Activated effector memory CD4-positive, alpha-beta T cell treated with Interleukin-2 at 50 U/mL for 16 hours (primary cell): Measurements from ENCODE around the gene C6orf89.

Source experiments
- DNase-seq: peaks from one replicate; pipeline ENCODE4 v3.0.0-alpha.2; 2020

C6orf89 gene

DNA sequence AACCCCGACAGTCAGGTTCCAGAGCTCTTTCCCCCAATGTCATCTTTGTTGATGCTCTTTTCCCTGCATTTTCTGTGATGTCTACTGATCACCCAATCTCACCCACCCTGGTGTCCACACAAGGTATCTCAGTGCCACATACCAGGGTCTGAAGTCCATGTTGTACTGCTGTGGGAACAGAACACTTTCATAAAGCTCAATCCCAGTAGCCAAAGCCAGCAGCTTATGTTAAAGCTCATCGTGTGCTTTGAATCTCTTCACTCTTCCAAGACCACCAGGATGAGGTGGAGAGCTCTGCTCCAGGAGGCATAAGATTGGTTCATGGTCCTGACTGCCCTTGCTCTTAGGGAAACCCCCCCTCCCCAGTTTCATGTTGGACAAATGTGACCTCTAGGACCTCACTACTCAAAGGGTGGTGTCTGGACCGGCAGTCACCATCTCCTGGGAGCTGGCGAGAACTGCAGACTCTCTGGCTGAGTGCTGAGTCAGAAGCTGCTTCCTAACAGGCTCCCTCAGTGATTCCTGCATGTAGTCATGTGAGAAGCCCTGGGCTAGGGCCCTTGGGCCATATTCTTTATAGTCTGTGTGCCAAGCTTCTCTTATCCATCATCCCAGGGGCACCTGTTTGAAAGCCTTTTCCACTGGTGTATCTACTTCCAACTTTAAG is 33.1 kb upstream of the C6orf89 start:
- DNase-seq, result no peak

DNA sequence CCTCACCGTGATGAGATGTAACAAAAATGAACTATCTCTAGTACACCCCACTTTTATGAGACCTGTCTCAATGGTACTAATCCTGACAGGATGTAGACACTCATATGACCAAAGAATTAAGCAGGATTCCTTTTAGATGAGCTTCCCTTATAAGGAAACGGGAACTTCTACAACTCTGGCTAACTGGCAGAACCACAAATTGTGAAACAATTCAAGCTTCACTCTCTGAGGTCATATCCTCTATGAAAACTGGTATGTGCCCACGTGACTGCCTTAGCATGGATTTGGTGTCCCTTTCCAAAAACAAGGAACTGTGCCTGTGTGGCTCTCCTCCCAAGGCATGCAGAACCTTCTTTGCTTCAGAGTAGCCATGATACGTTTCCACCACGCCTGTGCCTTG is 32.4 kb upstream of the C6orf89 start:
- DNase-seq, result no peak

DNA sequence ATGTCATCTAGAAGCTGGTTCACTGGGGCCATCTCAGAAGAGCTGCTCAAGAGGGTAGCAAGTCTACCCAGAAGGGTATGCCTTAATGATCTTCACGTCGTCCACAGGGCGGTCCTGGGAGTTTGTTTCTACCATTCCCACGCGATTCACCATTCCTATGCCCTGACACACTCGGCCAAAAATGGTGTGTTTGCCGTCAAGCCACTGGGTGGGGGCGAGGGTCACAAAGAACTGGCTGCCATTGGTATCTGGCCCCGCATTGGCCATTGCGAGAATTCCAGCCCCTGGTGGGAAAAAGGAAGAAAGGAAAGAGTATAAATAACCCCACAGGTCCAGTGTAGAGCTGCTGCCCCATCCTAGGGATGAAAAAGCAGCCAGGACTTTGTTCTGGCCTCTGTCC is 30.0 kb upstream of the C6orf89 start:
- DNase-seq, result no peak

DNA sequence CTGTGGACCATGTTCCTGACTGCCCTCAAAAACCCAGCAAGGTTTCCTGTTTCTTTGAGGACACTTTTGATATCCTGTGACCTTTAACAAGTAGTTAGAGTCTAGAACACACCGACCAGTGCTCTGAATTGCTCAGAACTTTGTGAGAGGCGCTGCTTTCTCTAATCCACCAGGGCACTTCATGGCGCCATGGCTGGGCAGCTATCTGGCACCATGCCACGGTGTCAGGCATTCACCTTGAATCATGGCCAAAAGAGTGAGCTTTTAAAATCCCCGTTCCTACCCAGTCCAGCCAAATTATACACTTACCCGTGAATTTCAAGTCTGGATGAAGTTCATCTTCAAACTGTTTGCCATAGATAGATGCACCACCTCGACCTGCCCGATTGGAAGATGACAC is 29.5 kb upstream of the C6orf89 start:
- DNase-seq, result no peak

DNA sequence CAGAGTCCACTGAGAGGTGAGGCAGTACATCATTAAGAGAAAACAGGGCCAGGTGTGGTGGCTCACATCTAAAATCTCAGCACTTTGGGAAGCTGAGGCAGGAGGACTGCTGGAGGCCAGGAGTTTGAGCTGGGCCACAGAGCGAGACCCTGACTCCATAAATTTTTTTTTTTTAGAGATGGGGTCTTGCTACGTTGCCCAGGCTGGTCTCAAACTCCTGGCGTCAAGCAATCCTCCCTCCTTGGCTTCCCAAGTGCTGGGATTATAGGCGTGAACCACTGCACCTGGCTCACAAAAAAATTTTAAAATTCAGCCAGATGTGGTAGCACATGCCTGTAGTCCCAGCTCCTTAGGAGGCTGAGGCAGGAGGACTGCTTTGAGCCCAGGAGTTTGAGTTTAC is 28.4 kb upstream of the C6orf89 start:
- no peak for DNase-seq

DNA sequence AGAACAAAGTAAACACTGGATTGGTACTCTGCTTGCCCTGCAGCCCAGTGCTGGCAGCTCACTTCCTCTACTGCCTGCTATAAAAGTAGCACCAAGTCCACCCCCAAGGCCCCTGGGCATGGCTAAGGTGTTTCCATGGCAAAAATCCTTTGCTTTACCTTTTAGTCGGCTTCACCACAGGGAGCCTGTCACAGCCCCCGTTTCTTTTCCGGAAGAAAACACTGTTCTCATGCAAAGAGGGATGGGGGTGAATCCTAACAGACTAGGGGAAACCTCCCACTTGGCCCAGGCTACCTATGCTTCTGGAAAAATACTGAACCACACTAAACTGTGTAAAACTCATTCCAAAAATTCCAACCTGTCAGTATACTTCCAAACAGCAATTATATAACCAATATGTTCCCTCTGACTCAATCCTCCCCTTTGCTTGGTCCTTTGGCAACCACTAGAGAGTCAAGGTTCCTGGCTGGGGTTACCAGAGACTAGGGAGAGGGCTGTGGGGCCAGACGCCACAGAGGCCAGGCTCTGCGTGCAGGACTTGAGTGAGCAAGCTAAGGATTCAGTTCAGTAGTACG is 27.3 kb upstream of the C6orf89 start:
- no peak for DNase-seq

DNA sequence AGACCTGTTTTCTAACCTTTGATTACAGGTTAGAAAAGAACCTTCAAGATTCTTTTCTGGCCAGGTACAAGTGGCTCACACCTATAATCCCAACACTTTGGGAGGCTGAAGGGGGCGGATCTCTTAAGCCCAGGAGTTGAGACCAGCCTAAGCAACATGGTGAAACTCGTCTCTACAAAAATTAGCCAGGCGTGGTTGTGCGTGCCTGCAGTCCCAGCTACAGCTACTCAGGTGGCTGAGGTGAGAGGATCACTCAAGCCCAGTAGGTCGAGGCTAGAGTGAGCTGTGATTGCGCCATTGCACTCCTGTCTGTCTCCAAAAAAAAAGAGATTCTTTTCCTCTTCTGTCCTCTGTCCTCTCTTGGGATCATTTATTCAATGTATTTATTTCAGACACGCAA is 25.6 kb upstream of the C6orf89 start:
- DNase-seq, result no peak

DNA sequence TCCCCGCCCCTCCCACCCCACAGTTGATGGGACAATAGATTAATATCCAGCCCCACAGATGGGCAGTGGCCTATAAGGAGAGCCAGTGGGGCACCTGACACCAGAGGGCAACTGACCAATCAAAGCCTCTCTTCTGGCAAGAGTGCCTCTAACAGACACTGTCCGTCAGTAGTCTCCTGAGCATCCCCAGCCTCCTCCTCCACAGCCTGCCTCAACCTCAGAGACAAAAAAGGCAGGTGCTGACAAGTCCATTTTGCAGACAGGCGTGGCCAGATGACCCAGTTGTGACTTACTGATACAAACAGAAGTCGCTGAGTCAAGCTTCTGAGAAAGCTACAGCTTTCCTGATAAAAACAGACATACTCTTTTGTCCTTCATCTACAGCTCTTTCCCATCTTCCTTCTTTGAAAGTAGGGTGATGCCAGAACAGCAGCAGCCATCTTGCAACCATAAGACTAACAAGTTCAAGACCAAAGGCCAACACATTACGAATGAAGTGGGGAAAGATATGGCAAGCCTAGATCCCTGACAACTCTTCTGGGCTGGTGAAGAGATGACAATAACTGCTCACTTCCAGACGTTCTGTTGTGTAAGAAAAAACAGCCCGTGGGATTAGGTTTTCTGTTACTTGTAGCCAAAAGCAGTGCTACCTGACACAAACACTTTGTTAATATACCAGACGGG is 23.4 kb upstream of the C6orf89 start:
- no peak for DNase-seq

DNA sequence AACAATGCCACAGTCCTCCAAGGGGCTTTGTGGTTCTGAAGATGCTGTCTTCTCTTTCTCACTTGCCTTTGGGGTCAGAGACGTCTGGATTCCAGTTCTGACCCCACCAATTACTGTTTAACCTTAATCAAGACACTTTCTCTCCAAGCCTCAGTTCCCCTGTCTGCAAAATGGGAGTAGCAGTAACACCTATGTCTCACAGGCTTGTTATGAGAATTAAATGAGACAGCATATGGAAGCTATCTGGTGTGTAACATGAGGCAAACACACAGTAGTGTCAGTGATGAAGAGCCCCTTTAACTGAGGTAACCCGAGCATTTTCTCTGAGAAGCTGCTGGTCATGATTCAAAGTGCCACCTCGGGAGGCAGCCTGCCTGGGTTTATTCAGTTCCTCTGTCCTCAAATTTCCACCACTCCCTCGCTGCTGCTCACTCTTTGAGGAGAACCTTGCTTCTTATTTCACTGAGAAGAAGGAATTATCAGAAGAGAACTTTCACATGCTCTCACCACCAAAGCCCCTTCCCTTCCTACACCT is 22.8 kb upstream of the C6orf89 start:
- no peak for DNase-seq

DNA sequence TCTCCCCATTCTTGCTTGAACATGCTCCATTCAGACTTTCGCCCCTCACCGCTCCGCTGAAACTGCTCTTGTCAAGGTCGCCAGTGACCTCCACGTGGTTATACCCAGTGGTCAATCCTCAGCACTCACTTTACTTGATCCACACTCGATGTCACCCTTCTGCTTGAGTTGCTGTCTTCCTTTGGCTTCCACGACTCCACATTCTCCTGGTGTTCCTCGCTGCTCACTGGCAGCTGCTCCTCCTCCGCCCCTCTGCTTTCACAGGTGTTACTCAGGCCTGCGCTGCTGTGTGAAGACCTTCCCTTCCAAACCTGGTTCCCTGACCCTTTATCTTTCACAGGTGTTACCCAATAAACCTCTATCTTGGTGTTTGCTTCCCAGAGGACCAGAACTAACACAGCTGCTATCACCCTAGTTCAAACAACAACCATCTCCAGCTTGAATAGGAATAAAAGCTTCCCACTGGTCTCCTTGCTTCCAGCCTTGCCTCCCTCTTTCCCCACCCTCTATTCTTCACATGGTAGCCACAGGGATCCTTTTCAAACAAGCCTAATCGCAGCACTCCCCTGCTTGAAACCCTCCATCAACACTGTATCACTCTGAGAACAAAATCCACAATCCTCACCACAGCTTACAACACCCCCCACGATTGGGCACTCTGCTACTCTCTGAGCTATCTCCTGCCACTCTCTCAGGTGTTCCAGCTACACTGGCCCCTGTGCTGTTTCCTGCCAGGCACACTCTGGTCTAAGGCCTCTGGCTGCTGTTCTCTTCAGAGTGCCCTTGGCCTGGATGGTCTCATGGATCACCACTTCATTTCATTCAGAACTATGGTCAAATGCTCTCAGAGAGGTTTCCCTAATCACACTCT is 21.8 kb upstream of the C6orf89 start:
- DNase-seq, result no peak

DNA sequence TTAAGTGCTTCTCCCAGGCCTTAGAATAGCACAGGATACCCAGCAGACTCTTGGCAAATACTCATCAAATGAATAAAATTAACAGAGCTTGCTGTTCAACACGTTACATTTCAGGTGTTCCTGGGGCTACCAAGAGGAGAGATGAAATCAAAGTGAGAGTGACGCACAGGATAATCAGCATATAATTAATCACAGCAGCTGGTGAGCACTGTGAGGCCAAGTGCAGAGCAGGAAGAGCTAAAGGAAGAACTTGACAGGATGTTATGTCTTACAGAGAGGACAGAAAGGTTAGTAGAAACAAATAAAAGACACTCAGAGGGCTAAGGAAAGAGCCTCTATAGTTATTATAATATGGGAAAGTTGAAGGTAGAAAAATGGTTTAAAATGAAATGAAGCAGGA is 19.9 kb upstream of the C6orf89 start:
- DNase-seq, result no peak

DNA sequence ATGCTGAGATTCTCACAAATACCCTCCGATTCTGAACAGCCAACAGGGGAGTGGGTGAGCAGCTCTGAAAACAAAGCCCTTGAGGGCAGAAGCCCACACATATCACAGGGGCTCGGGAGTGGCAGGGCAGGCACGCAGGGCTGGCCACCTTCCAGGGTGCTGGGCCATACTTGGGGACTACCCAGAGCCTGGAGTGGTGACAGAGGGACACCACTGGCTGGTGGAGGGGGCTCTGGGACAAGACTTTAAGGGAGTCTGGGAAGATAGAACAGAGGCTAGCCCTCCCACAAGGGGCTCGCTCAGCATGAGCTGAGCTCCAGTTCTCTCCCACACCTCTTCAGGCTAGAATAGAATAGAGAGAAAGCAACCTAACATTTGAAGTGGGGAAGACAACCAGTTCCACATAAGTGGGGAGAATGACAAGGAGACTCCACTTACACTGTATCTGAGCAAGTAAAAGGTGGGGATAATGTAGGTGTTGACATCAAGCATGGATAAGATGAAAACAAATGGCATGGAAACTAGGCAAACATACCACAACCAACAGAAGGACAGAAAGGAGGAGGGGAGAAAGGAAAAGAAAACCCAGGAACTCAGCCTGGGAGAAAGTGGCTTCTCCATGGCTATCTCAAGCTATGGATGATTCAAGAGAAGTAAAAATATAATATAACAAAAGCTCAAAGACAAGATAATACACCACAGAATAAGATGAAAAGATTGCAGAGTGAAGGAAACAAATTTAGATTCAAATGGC is 18.1 kb upstream of the C6orf89 start:
- DNase-seq, result no peak

DNA sequence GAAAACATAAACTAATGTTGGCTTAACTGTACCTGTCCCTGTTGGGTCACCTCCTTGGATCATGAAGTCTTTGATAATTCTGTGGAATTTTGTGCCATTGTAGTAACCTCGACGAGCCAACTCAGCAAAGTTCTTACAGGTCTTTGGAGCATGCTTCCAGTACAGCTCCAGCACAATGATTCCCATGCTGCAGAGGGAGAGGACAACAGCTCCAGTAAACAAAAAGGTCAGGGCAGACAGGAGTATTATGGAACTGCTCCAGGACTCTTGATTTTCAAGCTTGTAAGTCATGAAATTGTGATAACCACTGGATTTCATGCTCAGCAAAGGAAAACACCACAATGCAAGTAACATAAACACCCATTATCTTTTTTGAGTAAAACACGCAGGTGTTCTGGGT is 14.1 kb upstream of the C6orf89 start:
- no peak for DNase-seq

DNA sequence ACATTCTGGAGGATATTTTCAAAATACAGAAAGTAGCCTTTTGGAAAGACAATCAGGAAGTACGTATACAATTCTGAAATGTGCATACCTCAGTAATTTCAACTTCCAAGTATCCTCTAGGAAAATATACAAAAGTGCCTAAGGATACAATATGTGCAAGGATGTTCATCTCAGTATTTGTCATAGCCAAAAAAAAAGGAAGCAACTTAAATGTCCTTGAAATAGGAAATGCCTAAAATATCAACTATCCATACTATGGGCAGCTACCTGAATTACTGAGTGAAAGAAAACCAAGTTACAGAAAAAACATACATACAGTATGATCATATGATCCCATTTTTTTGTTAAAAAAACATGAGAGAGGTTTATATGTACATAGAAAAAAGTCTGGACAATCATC is 12.6 kb upstream of the C6orf89 start:
- no peak for DNase-seq

DNA sequence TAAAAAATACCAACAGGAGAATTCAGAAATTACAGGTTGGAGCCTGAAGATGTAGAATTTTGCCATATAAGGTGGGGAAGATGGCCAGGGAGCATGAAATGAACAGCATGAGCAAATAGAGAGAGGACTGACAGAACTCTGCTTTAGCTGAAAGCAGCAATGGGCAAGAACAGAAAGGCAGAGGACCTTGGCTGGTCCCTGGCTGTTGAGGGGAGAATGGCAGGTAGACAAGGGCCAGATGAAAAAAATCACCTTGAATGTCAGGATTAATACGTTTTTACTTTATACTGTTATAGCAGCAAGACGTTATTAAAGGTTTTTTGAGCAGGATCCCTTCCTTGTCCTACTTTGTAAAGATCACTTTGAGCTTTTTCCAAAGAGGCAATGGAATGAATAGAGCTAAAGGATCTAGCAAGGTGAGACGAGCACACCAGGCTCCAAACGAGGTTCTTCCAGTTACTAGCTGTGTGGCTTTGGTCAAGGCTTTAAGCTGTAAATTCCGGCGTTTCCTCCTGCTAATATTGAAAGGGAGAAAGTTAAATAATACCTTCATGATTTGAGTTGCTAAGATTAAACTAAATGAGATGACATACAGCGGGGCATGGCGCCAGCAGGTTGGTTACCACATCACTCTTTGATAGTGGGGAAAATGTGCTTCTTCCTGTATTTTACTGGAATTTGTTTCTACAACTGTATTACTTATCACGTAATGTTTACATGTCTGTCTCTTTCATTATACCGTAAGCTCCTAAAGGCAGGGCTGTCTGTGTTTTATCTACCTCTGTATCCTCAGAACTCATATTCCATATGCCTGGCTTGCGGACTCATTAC is 11.9 kb upstream of the C6orf89 start:
- DNase-seq, result no peak

DNA sequence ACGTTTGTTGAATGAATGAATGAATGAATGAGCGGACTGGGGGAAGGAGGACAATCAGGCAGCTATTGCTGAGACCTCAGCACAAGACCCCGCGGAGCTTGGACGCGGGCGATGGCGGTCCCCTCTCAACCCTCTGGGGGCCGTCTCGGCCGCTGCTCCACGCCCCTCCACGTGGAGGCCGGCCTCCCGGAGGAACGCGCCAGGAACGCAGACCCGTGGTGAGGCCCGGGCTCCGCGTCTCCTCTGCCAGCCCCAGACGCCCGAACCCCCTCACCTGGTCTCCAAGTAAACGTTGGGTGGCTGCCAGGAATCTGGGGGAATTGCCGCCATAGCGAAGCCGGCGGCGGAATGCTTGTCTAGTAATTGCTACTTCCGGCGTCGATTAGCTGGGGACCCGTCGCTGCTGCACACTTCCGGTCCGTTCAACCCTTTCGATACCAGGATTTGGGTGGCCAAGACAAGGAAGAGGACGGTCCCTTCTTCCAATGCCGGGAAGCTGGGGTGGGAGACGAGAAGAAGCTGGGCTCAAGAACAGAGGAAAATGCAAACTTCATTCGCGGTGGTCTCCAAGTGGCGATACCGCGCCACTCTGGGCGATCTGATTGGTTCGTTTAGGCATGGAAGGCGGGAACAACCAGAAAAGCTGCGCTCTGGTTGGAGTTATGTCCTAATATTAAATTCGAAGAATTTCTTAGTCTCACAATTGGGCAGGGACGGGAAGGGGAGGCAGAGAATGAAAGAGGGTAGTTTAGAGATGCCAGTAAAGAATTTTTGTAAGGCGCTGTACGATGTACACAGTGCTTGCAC is 11.1 kb upstream of the C6orf89 start, which contains the start of gene PPIL1:
TSS of gene PPIL1 (minus strand) at position 361 of the 807 bp plus-strand sequence. CDS start at position 330, 31 bp downstream.
- peak; percentile 79 for DNase-seq

DNA sequence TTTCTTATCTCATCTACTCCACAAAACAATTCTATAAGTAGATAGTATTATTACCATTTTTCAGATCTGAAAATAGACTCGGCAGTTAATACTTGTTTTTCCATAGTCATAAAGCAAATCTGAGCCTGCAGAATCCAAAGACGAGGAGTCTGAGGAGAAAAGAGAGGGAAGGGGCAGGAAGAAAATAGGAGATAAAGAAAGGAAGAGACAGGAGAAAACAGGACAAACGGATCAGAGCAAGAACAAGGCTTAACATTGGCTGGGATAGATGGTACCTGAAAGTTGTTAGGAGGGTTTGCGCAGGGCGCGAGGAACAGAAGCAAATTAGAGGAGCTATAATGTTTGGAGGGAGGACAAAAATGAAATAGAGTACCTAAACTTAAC is 10.5 kb upstream of the C6orf89 start:
- no peak for DNase-seq

DNA sequence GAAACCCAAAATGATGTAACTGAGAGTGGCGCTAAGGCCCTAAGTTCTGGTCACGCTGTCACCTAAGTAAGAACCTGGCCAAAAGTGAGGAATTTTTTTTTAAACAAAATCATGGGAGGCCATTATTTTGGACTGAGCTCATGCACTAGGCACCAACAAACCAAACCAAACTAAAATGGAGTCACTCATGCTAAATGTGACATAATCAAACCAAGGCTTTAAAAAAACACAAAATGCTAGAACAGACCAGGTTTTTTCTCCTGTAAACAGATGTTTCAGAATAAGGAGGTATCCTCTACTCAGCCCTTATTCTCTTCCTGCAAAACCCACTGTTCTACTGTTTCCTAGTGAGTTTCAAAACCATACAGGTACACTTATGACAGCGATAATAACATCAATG is 1.1 kb upstream of the C6orf89 start:
- no peak for DNase-seq

DNA sequence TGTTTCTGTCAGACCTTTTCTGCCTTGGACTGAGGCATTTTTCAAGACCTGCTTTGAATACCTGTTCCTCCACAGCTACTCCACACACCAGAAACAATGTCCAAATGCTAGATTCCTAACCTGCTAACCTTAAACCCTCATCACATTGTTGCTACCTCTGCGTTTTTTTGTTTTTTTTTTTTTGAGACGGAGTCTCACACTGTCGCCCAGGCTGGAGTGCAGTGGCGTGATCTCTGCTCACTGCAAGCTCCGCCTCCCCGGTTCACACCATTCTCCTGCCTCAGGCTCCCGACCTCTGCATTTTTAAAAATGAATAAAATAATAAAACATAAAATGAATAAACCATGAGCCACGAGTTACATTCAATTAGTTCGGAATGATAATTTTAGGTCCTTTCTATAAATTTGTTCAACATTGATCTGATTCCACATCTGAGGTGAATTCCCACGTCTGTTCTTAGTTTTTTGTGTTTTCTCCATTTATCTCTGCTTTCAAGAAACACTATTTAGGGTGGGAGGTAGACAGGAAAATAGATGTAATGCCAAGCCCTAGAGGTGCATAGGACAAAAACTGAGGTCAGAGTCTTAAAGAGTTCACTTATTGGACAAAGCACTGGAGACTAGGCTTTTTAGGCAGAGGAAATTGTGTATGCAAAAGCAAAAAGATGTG is 1.3 kb downstream of the C6orf89 start:
- DNase-seq, result no peak

DNA sequence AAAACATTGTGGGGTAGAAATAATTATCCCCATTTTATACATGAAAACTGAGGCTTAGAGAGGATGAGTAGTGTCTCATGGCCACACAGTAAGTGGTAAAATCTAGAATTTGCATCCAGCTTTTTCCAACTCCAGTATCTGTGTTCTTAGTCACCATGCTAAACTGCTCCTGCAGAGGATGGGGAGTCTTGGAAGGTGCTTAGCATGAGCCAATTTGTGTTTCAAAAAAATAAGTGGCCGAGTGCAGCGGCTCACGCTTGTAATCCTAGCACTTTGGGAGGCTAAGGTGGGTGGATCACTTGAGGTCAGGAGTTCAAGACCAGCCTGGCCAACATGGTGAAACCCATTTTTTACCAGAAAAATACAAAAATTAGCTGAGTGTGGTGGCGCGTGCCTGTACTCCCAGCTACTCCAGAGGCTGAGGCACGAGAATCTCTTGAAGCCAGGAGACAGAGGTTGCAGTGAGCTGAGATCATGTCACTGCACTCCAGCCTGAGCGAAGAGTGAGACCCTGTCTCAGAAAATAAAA is 2.4 kb downstream of the C6orf89 start:
- DNase-seq, result no peak
